Measurements from ENCODE around the gene CACNA1I. TPM values are rescaled to one million over a fixed set of nuclear protein-coding genes. Genes with fewer than 3 reads are reported as not detected.

CACNA1I gene
- total RNA-seq, 6 experiments from 2014 or later: 0.06 TPM; not detected in 5

DNA sequence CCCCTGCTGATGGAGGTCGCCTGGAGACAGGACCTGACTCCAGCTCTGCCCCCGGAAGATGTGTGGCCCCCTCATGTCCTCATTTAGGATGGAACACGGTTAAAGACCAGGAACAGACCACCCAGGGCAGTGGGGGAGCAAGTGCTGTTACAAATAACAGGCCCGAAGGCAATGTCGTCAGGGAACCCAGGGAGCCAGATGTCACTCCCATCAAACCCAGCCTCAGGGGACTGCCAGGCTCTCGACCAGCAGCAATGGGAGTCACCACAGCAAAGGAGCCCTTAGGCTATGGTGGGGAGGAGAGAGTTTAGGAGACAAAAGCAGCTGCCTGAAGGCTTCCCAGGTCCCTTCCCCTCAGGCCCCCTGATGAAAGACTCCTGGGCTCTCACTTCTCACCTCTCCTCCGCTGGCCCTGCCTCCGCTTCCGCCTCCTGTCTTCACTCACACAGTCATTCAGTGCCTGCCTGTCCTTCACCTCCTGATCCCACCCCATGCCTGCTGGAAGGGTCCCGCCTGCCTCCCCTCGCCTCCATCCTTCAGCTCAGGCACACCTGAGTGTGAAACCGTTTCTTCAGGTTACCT lies 42.4 kb upstream of the CACNA1I start:
- H3K4me3 ChIP-seq: no peak overlapping the region
- peak overlapping the region in 1 of 3 donors; percentile 39 for H3K27ac ChIP-seq
- 77% methylated on average over 8 of the region's 12 CpGs for WGBS (ENCODE audit: insufficient coverage, low coverage, low lambda C conversion rate, missing lambda C conversion rate)
- TF ChIP-seq, protein P1, sequence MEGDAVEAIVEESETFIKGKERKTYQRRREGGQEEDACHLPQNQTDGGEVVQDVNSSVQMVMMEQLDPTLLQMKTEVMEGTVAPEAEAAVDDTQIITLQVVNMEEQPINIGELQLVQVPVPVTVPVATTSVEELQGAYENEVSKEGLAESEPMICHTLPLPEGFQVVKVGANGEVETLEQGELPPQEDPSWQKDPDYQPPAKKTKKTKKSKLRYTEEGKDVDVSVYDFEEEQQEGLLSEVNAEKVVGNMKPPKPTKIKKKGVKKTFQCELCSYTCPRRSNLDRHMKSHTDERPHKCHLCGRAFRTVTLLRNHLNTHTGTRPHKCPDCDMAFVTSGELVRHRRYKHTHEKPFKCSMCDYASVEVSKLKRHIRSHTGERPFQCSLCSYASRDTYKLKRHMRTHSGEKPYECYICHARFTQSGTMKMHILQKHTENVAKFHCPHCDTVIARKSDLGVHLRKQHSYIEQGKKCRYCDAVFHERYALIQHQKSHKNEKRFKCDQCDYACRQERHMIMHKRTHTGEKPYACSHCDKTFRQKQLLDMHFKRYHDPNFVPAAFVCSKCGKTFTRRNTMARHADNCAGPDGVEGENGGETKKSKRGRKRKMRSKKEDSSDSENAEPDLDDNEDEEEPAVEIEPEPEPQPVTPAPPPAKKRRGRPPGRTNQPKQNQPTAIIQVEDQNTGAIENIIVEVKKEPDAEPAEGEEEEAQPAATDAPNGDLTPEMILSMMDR (IDR thresholded peaks at IDR 0.05): no peak
- TF ChIP-seq POLR2A (IDR thresholded peaks at IDR 0.05): no peak
- H3K36me3 ChIP-seq: peaks cover 0 to 34% (median 9%) of the 10 kb centered on the region in 4 donors
- peaks cover 0 to 55% (median 21%) of the 10 kb centered on the region in 4 donors for H3K4me1 ChIP-seq
- intact Hi-C loops (cut with DNase I): loop anchor here in 1 of 2 donors (5.0 kb wide), 1 partner anchor 36 kb away; no protein-coding TSS in a partner anchor
- no peak for ATAC-seq
- no peaks in the 10 kb centered on the region for H3K27me3 ChIP-seq
- peak in 1 of 3 donors; percentile 32 for DNase-seq
- H3K9me3 ChIP-seq: no peaks in the 10 kb centered on the region

DNA sequence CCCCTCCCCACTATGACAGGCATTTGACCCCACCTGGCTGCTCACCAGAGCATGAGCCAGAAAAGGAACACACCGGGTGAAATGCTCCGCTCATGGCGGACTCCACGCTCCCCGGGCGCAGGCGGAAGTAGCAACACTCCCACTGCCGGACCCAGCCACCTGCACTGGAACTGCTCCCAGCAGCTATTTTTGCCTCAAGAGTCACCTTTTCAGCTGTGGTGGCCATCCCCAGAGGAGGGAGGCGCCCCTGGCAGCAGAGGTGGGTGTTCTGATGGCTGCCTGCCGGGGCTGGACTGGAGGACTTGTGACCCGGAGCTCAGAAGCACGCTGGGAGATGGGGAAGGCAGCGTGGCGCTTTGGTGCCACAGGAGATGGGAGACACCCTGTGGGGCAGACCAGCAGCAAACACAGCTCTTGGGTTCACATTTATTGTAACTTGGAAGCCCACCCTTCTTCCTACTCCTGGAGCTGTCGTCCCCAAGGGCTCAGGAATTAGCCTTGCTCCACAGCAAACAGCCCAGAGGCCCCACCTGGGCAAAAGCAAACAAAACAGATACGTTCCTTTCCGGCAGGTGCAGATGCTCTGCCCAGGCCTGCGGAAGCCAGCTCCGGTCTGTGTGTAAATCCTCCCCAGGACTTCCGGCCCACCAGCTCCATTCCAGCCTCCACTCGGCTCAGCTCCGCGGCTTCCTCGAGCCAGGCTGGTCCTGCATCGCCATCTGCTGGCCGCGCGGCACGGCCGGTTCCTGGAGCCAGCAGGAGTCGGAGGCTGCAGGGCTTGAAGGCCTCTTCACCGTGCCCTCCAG lies 41.7 kb upstream of the CACNA1I start:
- Histone ChIP-seq H3K9me3 (no peaks in the 10 kb centered on the region), H3K27me3 (no peaks in the 10 kb centered on the region), H3K4me3 (no peak overlapping the region), H3K36me3 (peaks cover 0 to 27% (median 6%) of the 10 kb centered on the region in 4 donors), H3K27ac (no peak overlapping the region), H3K4me1 (peaks cover 0 to 55% (median 21%) of the 10 kb centered on the region in 4 donors)
- no peak for TF ChIP-seq POLR2A (IDR thresholded peaks at IDR 0.05)
- TF ChIP-seq, protein P1 (IDR thresholded peaks at IDR 0.05): peak; percentile 95 to 99 (median 96)
- WGBS (ENCODE audit: insufficient coverage, low coverage, low lambda C conversion rate, missing lambda C conversion rate): 75% methylated on average over 9 of the region's 32 CpGs
- peak; percentile 60 to 69 (median 66) for ATAC-seq
- intact Hi-C loops (cut with DNase I): loop anchor here in 1 of 2 donors (5.0 kb wide), 1 partner anchor 37 kb away; no protein-coding TSS in a partner anchor
- peak; percentile 88 to 92 (median 90) for DNase-seq

DNA sequence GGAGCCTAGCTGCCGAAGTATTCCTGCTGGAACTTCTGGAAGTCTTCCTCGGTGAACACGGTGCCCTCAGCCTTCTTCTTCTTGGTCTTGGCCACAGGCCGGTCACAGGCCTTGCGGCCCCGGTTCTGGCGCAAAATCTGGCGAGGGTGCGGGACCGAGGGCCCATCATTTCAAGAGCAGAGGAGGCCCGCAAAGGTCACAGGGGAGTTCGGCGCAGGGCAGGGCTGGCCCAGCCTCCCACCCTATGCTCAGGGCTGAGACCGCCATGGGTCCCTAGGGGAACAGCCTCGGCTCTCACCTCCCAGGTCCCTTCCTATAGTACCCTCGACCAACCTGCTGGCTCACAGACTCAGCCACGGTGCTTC lies 41.1 kb upstream of the CACNA1I start:
- H3K27ac ChIP-seq: no peak overlapping the region
- no peak overlapping the region for H3K4me3 ChIP-seq
- peaks cover 0 to 55% (median 21%) of the 10 kb centered on the region in 4 donors for H3K4me1 ChIP-seq

DNA sequence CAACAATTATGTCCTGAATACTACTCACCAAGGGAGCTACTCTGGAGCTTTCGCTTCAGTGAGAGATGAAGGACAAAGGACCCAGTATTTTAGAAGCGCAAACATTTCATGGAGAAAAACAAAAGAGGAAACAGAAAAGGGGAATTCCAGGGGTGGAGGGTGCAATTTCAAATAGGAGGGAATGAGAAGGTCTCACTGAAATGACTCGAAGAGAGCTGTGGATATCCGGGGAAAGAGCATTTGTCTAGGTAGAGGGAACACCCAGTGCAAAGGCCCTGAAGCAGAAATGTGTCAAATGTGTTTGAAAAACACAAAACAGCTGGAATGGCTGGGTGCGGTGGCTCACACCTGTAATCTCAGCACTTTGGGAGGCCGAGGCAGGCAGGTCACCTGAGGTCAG lies 40.4 kb upstream of the CACNA1I start:
- no peak overlapping the region for H3K4me3 ChIP-seq
- no peaks in the 10 kb centered on the region for H3K9me3 ChIP-seq
- intact Hi-C loops (cut with DNase I): no loop called here
- no peak overlapping the region for H3K27ac ChIP-seq
- peaks cover 0 to 19% (median 0%) of the 10 kb centered on the region in 4 donors for H3K36me3 ChIP-seq
- DNase-seq (peak in 1 of 3 donors; percentile 20), ATAC-seq (no peak)
- no peaks in the 10 kb centered on the region for H3K27me3 ChIP-seq
- WGBS (ENCODE audit: insufficient coverage, low coverage, low lambda C conversion rate, missing lambda C conversion rate): 71% methylated on average over 6 of the region's 6 CpGs
- no peak for TF ChIP-seq POLR2A (IDR thresholded peaks at IDR 0.05)
- TF ChIP-seq, protein P1 (IDR thresholded peaks at IDR 0.05): no peak
- H3K4me1 ChIP-seq: peaks cover 0 to 54% (median 21%) of the 10 kb centered on the region in 4 donors

More for the DNA sequence above, 41.1 kb upstream of the CACNA1I start:
- peaks cover 0 to 21% (median 3%) of the 10 kb centered on the region in 4 donors for H3K36me3 ChIP-seq
- DNase-seq (peak in 1 of 3 donors; percentile 53), ATAC-seq (no peak)
- WGBS (ENCODE audit: insufficient coverage, low coverage, low lambda C conversion rate, missing lambda C conversion rate): 0% methylated on average over 1 of the region's 17 CpGs
- TF ChIP-seq POLR2A (IDR thresholded peaks at IDR 0.05): no peak
- TF ChIP-seq, protein P1 (IDR thresholded peaks at IDR 0.05): peak in 1 of 4 donors; percentile 25
- H3K9me3 ChIP-seq: no peaks in the 10 kb centered on the region
- intact Hi-C loops (cut with DNase I): loop anchor here in 1 of 2 donors (5.0 kb wide), 1 partner anchor 37 kb away; no protein-coding TSS in a partner anchor
- no peaks in the 10 kb centered on the region for H3K27me3 ChIP-seq
